NCI-H1417 (cell line): ENCODE results near the gene FAM199X.

Experiments
- DNase-seq, 3 experiments: peaks; one replicate each; lab custom pipeline; 2025; lab: John Stamatoyannopoulos, UW

Gene FAM199X

DNA sequence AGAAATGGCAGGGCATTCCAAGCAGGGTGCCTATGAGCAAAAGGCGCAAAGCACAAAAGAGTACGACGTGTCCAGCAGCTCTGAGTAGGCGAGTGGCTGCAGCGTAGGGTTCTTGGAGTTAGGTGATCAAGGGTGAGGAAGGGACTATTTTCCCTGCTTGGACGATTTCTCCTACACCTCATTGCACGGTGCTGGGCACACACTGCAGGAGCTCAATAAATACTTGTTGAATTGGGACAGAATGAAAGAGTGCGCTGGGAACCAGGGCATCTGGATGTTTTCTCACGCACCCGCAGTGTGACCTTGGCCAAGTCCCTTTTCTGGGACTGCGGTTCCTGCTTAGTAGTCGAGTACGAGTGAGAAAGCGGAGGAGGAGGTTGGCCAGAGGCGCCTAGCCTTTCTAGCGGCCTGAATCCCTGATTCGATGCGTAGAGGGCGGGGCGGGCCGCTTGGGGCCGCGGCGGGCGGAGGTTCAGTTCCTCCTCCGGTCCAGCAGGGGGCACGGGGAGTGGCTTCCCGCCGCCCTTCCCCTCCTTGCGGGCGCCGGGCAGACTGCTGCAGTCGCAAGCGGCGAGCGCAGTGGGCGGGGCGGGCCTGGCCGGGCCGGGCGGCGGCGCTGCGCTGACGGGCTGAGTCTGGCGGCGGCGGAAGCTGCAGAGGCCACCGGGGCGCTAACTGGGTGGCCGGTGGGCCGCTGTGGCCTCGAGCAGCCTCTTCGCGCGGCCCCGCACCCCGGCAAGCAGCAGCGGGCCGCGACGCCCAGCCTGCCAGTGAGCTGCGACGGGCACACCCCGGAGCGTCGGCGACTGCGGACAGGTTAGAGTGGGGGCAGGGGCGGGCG, at the start of gene FAM199X:
TSS of gene FAM199X (plus strand) at position 560 of the 841 bp plus-strand sequence. CDS start 333 bp downstream, outside the sequence.
- DNase-seq, result peak; percentile 87 to 94 (median 92)

DNA sequence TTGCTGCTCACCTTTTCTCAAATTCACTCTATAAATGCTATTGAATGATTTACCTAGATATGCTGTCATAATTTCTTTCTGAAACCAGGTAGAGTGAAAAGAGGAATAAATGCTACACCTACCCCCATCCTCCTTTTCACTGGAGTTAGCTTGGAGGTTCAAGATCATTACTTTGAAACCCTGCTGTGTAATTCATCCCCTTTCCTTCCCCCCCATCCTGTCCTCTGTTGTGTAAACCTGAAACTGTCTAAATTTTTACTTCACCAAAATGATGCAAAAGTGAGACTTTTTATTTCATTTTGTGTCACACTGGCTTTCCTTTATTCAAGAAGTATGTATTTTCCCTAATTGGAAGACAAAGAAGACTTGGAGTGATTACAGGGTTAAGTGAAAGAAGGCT, 48.5 kb upstream of the FAM199X start:
- DNase-seq, result no peak

DNA sequence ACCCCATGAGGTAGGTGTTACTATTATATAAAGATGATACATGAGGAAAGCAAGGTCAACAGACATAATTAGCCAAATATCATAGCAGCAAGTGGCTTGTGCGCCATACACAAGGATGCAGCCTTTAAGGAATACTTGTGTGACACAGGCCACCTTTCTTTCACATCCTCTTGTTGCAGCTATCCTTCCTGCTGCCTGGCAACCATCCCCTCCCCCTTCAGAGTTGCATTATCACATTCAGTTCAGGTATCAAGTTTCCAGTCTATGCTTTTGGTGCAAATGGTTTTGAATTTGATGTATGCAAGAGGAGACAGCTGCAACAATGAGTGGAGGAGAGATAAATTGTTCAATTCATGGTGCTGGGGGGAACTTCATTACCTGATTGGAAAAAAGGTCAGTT, 47.5 kb upstream of the FAM199X start:
- DNase-seq, result peak; percentile 15 to 81 (median 36)

DNA sequence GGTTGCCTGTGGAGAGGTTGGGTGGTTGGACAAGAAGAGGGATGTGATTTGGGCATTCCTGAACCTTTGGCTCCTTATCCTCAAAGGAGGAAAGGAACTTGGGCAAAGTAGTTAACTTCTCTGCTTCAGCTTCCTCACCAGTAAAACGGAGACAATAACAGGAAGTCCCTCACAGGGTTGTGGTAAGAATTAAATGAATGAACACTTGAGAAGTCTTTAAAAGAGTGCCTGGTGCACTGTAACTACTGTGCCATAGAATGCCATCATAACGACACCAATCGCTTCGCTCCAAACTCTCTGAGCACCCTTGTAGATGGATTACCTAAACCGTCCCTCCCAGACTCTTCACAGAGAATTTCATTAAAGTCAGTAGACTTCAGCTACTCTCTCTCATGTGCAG, 43.4 kb upstream of the FAM199X start:
- no peak for DNase-seq

DNA sequence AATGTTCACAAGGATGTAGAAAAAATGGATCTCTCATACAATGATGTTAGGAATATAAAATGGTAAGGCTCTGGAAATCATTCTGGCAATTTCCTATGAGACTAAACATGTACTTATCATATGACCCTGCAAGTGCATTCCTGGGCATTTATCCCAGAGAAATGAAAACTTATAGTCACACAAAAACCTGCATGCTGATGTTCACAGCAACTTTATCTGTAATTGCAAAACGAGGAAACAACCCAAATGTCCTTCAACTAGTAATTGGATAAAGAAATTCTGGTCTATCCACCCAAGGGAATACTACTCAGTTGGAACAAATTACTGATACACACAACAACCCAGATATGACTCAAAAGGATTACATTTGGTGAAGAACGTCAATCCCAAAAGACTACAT, 39.4 kb upstream of the FAM199X start:
- DNase-seq, result no peak

DNA sequence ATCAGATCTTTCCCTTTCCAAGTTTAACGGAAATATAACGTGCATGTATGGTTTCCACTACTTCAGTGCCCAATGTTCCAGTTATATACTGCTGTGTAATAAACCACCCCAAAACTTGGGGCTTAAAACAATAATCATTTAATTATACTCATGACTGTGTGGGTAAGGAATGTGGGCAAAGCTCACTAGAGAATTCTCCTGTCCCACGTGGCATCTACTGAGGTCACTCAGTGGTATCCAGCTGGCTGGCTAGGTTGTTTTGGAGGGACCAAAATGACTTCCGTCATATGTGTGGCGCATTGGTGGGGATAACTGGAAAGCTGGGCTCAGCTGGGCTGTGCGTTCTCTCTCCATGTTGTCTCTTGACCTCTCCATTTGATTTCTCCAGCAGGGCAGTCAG, 35.4 kb upstream of the FAM199X start:
- DNase-seq, result no peak

DNA sequence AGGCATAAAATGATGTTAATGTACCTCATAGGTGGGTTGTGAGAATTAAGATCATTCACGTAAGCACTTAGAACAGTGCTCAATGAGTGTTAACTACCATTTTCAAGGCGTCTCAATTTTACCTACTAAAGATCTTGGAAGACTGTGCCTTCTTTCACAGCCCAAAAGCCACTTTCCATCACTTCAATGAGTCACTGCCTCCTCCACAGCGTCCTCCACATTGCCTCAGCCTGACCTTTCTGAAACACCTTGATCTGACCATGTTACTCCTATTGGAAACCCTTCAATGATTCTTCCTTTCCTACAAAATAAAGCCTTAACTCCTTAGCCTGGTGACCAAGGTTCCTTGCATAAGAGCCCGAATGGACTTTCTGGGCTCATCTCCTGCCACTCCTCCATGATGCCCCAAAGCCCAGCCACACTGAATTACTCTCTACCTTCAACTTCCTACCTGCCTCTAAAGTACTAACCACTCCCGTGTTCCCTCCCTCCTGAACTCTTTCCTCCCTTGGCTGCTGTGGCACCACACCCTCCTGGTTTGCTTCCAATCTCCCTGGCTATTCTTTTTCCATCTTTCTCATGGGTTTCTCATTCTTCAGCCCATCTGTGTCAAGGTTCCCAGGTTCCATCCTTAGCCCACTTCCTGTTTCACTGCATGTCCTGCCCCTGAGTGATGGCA, 31.5 kb upstream of the FAM199X start:
- no peak for DNase-seq

DNA sequence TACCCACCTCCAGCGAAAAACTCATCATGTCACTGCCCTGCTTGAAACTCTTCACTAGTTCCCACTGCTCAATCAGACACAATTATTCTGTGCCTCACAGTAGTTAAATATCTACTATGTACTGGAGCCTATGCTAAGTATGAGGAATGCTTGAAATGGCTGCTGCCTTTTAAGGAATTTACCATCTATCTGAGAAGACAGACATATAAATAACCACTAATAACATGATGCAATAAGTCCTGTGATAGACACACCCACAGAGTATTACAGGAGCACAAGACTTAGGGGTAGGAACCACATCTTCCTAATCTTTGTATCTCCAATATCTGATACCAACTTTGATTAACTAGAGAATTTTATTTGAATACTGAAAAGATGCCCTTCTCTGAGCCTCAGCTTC, 30.6 kb upstream of the FAM199X start:
- DNase-seq, result no peak

DNA sequence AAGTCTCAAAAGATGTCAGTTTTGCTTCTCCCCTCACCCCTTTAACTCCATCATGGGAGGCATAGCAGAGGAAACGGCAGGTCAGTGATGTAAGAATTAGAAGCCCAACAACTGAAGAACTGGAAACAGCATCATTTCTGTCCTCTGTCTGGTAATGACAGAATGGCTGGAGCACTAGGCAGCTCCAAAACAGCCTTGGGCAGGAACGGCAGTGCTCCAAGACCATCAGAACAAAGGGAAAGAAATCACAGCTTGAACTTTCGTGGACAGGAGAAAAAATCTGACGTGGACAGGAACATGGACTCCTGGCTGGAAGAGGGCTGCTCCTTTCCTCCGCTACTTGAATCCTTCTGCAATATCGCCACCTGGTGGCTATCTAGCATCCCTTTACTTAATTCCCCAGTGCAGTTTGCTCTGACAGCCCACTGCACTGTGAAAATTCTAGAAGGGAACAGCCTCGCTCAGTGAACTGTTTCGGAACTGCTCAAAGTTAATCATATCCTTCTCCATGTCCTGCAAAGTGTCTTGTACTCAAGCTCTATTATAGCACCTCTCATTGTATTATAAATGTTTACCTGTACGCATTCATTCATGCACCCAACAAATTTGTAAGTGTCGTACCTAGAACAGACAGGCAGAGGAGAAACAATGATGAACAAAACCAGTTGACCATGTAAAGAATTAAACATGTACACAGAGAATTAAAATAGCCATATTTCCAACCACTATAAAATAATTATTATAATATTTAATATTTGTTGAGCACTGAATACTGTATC, 29.8 kb upstream of the FAM199X start:
- peak; percentile 67 to 93 (median 70) for DNase-seq

DNA sequence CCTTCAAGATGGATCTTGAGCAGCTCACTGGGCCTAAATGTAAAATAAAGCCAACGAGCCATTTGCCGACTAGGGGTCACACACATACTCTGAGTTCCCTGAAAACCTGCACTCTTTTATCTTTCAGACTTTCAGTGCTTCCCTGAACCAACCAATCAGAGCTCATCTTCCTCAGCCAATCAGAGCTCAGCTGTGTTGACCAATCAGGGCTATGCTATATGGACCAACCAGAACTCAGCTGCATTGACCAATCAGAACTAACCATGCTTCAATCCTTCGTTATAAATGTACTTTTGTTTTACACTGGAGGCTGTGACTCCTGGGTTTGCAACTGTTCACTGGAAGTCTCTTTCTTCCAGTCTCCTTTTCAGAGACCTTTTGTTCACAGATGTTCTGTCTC, 28.8 kb upstream of the FAM199X start:
- peak in 1 of 3 experiments; percentile 31 for DNase-seq

DNA sequence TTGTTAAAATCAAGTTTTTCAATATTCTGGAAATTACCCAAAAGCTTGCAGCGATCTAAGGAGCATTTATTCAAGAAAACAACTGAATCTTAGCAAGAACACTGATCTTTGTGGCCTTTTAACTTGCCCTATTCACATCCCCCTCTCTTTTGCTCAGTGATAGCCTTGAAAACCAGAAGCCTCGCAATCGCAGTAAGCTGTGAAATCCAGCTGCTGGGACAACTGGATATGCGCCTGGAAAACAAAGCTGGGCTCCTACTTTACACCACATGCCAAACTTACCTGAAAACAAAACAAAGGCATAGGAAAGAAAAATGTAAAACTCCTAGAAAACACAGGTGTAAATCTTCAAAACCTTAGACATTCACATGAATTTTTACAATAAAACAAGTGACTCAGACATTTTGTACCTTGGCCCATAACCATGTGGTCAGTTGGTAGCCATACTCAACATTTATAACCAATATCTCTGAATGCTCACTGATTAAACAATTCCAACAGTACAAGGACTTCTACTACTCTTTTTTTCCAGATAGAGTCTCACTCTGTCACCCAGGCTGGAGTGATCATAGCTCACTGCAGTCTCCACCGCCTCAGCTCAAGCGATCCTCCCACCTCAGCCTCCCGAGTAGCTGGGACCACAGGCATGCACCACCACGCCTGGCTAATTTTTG, 25.0 kb upstream of the FAM199X start:
- DNase-seq, result no peak

DNA sequence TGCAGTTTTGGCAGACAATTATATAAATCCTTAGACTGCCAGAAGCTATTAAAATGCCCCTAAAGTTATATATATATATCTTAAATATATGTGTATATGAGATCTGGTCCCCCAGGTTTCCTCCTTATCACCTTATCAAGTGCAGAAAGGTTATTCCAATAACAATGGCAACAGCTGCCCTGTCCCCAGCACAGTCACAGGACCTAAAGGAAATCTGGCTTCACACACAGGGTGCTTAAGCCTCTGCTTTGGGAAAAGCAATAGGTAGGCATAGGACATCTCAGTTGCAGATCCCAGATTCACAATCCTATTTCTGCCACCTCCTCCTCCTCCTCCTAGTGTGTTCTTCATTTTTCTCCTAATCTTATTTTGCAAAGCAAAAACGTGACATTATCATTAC, 15.2 kb upstream of the FAM199X start:
- no peak for DNase-seq

DNA sequence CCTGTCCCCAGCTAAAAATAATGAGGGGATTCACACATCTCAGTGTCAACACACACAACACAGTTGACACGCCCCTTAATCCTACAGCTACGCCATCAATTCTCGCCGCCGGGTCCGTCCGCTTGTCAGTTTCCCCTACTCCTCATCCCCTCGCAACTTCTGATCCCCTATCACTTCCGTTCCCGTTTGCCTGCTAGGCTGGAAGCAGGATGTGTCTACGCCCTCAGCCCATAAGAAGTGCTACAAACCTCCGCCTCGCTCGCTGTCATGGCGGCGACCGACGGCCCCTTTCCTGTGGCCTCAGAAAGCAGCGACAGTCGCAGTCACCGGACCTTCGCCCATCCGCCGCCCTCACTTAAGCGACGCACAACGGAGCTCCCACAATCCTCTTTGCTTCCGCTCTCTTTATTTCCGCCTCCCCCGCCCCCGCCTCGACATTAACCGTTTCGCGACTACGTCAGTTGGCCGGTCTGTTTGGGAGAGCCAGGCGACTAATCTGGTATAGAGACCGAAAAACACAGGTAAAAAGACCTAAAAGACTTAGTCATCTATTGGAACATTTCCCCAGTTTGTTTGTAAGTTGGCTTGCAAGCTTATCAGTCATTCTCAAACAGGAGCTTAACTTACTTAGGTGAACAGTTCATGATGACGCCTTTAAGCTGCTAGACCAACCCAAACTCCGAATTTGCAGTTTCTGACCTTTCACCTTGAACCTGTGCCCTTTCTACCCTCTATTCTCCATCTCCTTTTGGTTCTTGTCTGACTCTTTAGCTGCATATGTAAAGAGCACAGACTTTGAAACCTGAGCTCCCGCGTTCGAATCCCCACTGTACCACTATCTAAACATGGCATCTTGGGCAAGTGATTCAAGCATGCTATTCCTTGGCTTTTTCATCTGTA, 9.4 kb upstream of the FAM199X start, which contains the start of gene SLC25A53:
TSS of gene SLC25A53 (minus strand) at position 380 of the 900 bp plus-strand sequence. CDS start 51,752 bp downstream, outside the sequence.
- DNase-seq, result peak; percentile 84 to 98 (median 93)

DNA sequence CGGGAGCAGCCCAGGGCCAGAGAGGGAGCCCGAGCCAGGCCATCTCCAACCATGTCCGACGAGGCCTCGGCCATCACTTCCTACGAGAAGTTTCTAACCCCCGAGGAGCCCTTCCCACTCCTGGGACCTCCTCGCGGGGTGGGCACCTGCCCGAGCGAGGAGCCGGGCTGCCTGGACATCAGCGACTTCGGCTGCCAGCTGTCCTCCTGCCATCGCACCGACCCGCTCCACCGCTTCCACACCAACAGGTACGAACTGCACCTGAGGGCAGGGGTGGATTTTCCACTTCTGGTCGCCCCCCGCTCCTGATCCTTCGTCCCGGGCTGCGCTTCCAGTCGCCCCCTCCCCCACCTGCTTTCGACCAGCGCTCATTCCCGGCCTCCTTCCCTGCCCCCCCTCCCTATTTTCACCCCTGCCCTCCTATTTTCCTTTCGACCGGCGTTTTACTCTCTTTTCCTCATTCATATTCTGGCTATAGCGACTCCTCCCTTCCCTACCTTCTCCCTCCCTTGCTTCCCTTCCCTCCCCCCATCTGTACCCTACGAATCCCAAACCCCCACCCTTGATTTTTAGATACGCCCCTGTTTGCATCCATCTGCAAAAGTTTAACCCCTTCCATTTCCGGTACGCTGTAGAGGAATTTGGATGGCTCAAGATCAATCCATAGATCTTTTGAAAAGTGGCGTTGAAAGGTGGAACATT, 633 bp downstream of the FAM199X start:
- no peak for DNase-seq

DNA sequence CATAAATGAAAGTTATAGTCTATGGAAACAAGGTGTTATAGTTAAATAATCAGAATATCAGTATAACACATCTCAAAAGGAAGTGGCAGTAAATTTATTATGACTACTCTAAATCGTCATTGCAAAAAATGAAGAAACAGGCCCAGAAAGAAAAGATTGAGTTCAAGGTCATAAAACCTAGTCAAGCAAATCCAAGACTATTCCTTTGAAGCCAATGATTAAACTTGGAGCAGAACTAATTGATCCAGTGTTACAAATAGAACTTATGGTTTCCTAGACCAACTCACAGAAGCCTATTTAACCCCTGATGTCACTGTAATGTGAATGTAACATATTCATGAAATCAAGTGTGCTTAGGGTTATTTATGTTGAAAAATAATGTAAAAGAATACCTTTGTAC, 1.9 kb downstream of the FAM199X start:
- no peak for DNase-seq

DNA sequence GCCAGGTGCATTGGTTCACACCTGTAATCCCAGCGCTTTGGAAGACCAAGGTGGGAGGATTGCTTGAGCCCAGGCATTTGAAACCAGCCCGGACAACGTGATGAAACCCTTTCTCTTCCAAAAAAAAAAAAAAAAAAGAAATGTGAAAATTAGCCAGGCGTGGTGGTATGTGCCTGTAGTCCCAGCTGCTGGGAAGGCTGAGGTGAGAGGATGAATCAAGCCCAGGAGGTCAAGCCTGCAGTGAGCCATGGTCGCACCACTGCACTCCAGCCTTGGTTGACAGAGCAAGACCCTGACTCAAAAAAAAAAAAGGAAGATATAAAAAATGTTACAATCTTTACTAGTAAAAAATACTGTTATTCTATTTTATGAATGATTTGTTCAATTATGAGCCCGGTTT, 5.9 kb downstream of the FAM199X start:
- DNase-seq, result no peak

DNA sequence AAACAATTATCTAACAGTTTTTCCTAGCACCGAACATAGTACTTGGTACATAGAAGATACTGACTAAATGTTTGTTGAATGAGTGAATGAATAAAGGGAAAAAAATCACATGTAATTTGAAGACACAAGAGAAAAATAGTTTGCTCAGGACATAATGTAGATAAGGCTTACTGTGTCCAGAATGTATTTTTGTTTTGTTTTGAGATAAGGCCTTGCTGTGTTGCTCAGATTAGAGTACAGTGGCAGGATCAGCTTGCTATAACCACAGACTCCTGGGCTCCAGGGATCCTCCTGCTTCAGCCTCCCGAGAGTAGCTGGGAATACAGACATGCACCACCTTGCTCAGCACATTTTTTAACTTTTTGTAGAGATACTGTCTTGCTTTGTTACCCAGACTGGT, 6.5 kb downstream of the FAM199X start:
- no peak for DNase-seq

DNA sequence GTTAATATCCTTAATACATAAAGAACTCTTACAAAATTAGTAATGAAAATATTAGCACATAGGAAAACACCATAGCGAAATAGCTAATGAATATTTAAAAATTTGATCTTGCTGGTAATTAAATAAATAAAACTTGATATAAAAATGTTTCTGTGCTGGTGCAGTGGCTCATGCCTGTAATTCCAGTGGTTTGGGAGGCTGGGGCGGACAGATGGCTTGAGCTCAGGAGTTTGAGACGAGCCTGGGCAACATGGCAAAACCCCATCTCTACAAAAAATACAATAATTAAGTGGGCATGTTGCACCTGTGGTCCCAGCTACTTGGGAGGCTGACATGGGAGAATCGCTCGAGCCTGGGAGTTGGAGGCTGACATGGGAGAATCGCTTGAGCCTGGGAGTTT, 7.6 kb downstream of the FAM199X start:
- DNase-seq, result no peak

DNA sequence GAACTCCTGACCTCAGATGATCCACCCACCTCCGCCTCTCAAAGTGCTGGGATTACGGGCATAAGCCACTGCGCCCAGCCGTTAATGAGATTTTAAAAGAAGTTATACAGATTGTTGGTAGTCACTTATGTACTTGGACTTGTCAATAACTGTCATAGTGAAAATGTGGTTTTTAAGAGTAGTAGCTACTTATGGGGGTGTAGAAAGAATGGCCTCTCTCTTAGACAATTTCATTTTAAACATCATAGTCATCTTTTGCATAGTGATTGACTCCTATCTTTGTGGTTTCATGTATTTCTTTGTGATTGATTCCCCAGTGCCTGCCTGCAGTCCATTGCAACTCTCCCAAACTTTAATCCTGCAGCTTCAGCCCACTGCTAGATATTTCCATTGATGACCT, 17.4 kb downstream of the FAM199X start:
- no peak for DNase-seq

DNA sequence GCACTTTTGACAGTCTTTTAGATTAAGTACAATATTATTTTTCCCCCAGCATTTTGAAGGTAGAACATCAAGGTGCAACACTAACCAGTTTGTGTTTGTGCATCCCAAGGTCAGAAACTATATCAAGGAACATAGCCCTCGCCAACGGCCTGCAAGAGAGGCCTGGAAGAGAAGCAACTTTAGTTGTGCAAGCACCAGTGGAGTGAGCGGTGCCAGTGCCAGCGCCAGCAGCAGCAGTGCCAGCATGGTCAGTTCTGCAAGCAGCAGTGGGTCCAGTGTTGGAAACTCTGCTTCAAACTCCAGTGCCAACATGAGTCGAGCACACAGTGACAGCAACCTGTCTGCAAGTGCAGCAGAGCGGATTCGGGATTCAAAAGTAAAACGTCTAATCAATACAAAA, 21.7 kb downstream of the FAM199X start:
- no peak for DNase-seq
